GM12878 (cell line): ENCODE data around the gene KAZN. TPM values are rescaled to one million over a fixed set of nuclear protein-coding genes. Genes with fewer than 3 reads are reported as not detected.

Experiments used
- ATAC-seq: fragments of 200-7000 bp; cut with Tn5 transposase; 3 replicates; pipeline ENCODE4 v1.9.1; 2020; ENCODE audit warnings: mild to moderate bottlenecking, moderate library complexity
- BruUV-seq: library from RNA; stranded (reverse); fragments of 400-500 nt; replicated peaks from 2 replicates; lab custom pipeline; 2021; lab: Mats Ljungman, UMichigan
- CTCF ChIA-PET: fragments of 300-600 bp; sonication (Branson Sonifier 250); formaldehyde crosslinking; extraction: SDS; loops from one replicate; lab custom pipeline; 2021; ENCODE audit warnings: inconsistent platforms; lab: Yijun Ruan, JAX
- POLR2A ChIA-PET: fragments of 350-600 bp; formaldehyde crosslinking; extraction: SDS; loops from one replicate; lab custom pipeline; 2021; ENCODE audit warnings: inconsistent platforms; lab: Charles Lee
- RAD21 ChIA-PET: fragments of 300-600 bp; sonication (Branson Sonifier 250); formaldehyde crosslinking; loops from one replicate; lab custom pipeline; 2023; ENCODE audit warnings: antibody characterized with exemption; ENCODE audit not compliant: unreplicated experiment; lab: Charles Lee
- SMC1A ChIA-PET: fragments of 300-600 bp; sonication (Branson Sonifier 250); formaldehyde crosslinking; loops from one replicate; lab custom pipeline; 2023; ENCODE audit not compliant: unreplicated experiment, uncharacterized antibody; lab: Charles Lee
- DNase-seq: peaks from one replicate; pipeline ENCODE4 v3.0.0-alpha.2; 2011; ENCODE audit warnings: low read depth, low spot score
- FAIRE-seq: peaks from 3 replicates; lab custom pipeline; 2011; peaks lifted over from hg19 to GRCh38; lab: Jason Lieb, UNC
- H2AFZ ChIP-seq: 2 replicates; pipeline ENCODE4 v1.6.0; 2011; ENCODE audit warnings: low read depth, low read length, control low read depth; ENCODE audit not compliant: control insufficient read depth
- H3K27ac ChIP-seq: 2 replicates; pipeline ENCODE4 v1.5.1; 2011; ENCODE audit warnings: control low read depth; ENCODE audit not compliant: control insufficient read depth, insufficient read depth
- H3K27me3 ChIP-seq, 2 experiments: replicated peaks in 1 of 2; 2 replicates each; pipeline versions ENCODE4 v1.6.0 to v1.6.1; 2011; ENCODE audit warnings: low read length in 1 of 2; ENCODE audit not compliant: control insufficient read depth in 2 of 2, insufficient read depth in 2 of 2
- H3K36me3 ChIP-seq, 2 experiments: 2 replicates each; pipeline ENCODE4 v1.5.1; 2011; ENCODE audit warnings: low read length in 1 of 2; ENCODE audit not compliant: control insufficient read depth in 2 of 2, insufficient read depth in 2 of 2
- H3K4me1 ChIP-seq: 2 replicates; pipeline ENCODE4 v1.6.1; 2011; ENCODE audit warnings: mild to moderate bottlenecking, low read length, moderate library complexity, mixed read lengths; ENCODE audit not compliant: control insufficient read depth, insufficient read depth
- H3K4me2 ChIP-seq: 2 replicates; pipeline ENCODE4 v1.6.0; 2011; ENCODE audit warnings: control low read depth; ENCODE audit not compliant: control insufficient read depth, insufficient read depth
- H3K4me3 ChIP-seq: fragments of 200-600 bp; sonication (generic); 2 replicates; pipeline ENCODE4 v1.5.1; 2016
- H3K79me2 ChIP-seq: 2 replicates; pipeline ENCODE4 v1.6.0; 2011; ENCODE audit warnings: low read length; ENCODE audit not compliant: control insufficient read depth, insufficient read depth
- H3K9ac ChIP-seq: 2 replicates; pipeline ENCODE4 v1.8.0; 2011; ENCODE audit warnings: low read length, control low read depth, mixed read lengths; ENCODE audit not compliant: control insufficient read depth, insufficient read depth
- H3K9me3 ChIP-seq: replicated peaks from 3 replicates; pipeline ENCODE4 v1.5.1; 2011; ENCODE audit warnings: mild to moderate bottlenecking, low read length; ENCODE audit not compliant: control insufficient read depth, insufficient read depth
- H4K20me1 ChIP-seq: 2 replicates; pipeline ENCODE4 v1.6.0; 2011; ENCODE audit not compliant: control insufficient read depth, insufficient read depth
- ASH2L ChIP-seq: fragments of 300-600, 200-600 bp; sonication (generic); IDR thresholded peaks from 2 replicates; pipeline ENCODE4 v1.6.1; 2017; ENCODE audit warnings: low read depth, mild to moderate bottlenecking, borderline replicate concordance
- CREM ChIP-seq: IDR thresholded peaks from 2 replicates; pipeline ENCODE4 v1.6.1; 2014; ENCODE audit warnings: antibody characterized with exemption, low read depth
- EP300 ChIP-seq, 2 experiments: fragments of 150-350 bp in 1 of 2; IDR thresholded peaks; 2 replicates each; pipeline ENCODE4 v1.6.1; 2011 to 2012; ENCODE audit warnings: low read depth in 2 of 2, low read length in 2 of 2, borderline replicate concordance in 1 of 2, improper control_type of control experiment in 1 of 2, inconsistent platforms in 1 of 2; ENCODE audit not compliant: control insufficient read depth in 1 of 2
- JUND ChIP-seq: IDR thresholded peaks from 2 replicates; pipeline ENCODE4 v1.6.1; 2012; ENCODE audit warnings: low read depth, mild to moderate bottlenecking, low read length, improper control_type of control experiment, moderate library complexity
- SMAD5 ChIP-seq: IDR thresholded peaks from 2 replicates; pipeline ENCODE4 v1.6.1; 2016; ENCODE audit warnings: antibody characterized with exemption, low read depth
- SUZ12 ChIP-seq: fragments of 200-600 bp; sonication (generic); IDR thresholded peaks from one replicate; pipeline ENCODE4 v1.6.1; 2018; ENCODE audit warnings: antibody characterized with exemption, mild to moderate bottlenecking; ENCODE audit not compliant: unreplicated experiment
- TCF3 ChIP-seq: IDR thresholded peaks from 2 replicates; pipeline ENCODE4 v1.6.1; 2012; ENCODE audit warnings: low read depth, mild to moderate bottlenecking, low read length, borderline replicate concordance; ENCODE audit not compliant: insufficient read depth
- WGBS: methylation state at CpG from one replicate; pipeline ENCODE4 v1.1.6; 2016; ENCODE audit warnings: low lambda C conversion rate; ENCODE audit not compliant: insufficient replicate concordance, insufficient coverage; ENCODE audit errors: missing lambda C conversion rate; 5-methylcytosine and 5-hydroxymethylcytosine counted together
- in situ Hi-C: fragments of 300-500 bp; cut with MboI; formaldehyde crosslinking; loops from 9 replicates; pipeline ENCODE4 v1.14.3; 2018; ENCODE audit warnings: mixed read lengths
- intact Hi-C: fragments of 100-400 bp; cut with micrococcal nuclease; formaldehyde crosslinking; loops from one replicate; pipeline ENCODE4 v1.14.2; 2022; ENCODE audit not compliant: unreplicated experiment
- polyA plus RNA-seq, 11 experiments: library from polyadenylated mRNA; depleted of rRNA in 4 of 11; unstranded in 6 of 11; stranded (reverse) in 5 of 11; fragments of >200 nt; fragmentation: Nextera tagmentation in 4 of 11; fragmentation: Illumina TruSeq in 1 of 11; extraction: Ambion mirVana in 4 of 11; extraction: Trizol in 1 of 11; gene quantifications; 1 replicate in 1 of 11; 2 replicates in 10 of 11; pipeline versions ENCODE4 v1.2.1 to v1.2.3, GENCODE V29; 2011 to 2016; ENCODE audit warnings: inconsistent platforms in 2 of 11, missing spikeins in 2 of 11, low read depth in 1 of 11
- total RNA-seq, 4 experiments: library from RNA; depleted of rRNA in 3 of 4; stranded (reverse); fragments of >200 nt in 3 of 4; fragmentation: Illumina TruSeq in 1 of 4; extraction: Trizol in 1 of 4; gene quantifications; 2 replicates each; pipeline versions ENCODE4 v1.2.1 to v1.2.3, GENCODE V29; 2013 to 2021
- TF ChIP-seq, protein P1 (sequence below), 3 experiments: IDR thresholded peaks in 2 of 3; conservative IDR thresholded peaks in 1 of 3; 2 replicates each; pipeline ENCODE4 v1.5.1; 2011; ENCODE audit warnings: low read depth in 3 of 3, low read length in 3 of 3, mild to moderate bottlenecking in 3 of 3, control low read depth in 2 of 3, moderate library complexity in 2 of 3, inconsistent platforms in 1 of 3, mixed read lengths in 1 of 3; ENCODE audit not compliant: control insufficient read depth in 2 of 3, insufficient read depth in 1 of 3; ENCODE audit errors: extremely low read depth in 1 of 3

KAZN gene
- total and polyA plus RNA-seq, 10 of the 15 experiments (the other 5 are each of a cell fraction or from before 2014, with no cell fraction given) = 0.72 to 4.0 (median 1.2) TPM

GRCh38 chr1:14769486-14770274, 171.2 kb downstream of the KAZN start:
- no peak overlapping the region for H3K27ac ChIP-seq
- no peaks in the 10 kb centered on the region for H3K36me3 ChIP-seq
- in situ Hi-C loops = no loop called here
- WGBS = 28% methylated on average over 12 of the region's 12 CpGs
- BruUV-seq = no TSS peak
- no peak overlapping the region for H2AFZ ChIP-seq
- H4K20me1 ChIP-seq = no peaks in the 10 kb centered on the region
- SMC1A ChIA-PET = no interaction called here
- FAIRE-seq (no peak), ATAC-seq (no peak), DNase-seq (no peak)
- no peak overlapping the region for H3K9ac ChIP-seq
- H3K4me3 ChIP-seq = no peak overlapping the region
- no peaks in the 10 kb centered on the region for H3K4me1 ChIP-seq
- RAD21 ChIA-PET = no interaction called here
- CTCF ChIA-PET = interaction anchor here (1.2 kb wide), 1 partner anchor 9 kb away, joined by 5 read pairs; no protein-coding TSS in a partner anchor
- no peak overlapping the region for H3K4me2 ChIP-seq
- intact Hi-C loops = no loop called here
- no peaks in the 10 kb centered on the region for H3K79me2 ChIP-seq
- no peaks in the 10 kb centered on the region for H3K27me3 ChIP-seq
- POLR2A ChIA-PET = no interaction called here
- no peaks in the 10 kb centered on the region for H3K9me3 ChIP-seq
- TF ChIP-seq SMAD5 (no peak), SUZ12 (no peak), CREM (no peak), EP300 (IDR thresholded peaks at IDR 0.05; ENCODE audit: borderline replicate concordance in 1 of 2, control insufficient read depth in 1 of 2, low read depth in 2 of 2, low read length in 2 of 2) (no peak), ASH2L (no peak), TCF3 (no peak), JUND (no peak)
- TF ChIP-seq, protein P1, sequence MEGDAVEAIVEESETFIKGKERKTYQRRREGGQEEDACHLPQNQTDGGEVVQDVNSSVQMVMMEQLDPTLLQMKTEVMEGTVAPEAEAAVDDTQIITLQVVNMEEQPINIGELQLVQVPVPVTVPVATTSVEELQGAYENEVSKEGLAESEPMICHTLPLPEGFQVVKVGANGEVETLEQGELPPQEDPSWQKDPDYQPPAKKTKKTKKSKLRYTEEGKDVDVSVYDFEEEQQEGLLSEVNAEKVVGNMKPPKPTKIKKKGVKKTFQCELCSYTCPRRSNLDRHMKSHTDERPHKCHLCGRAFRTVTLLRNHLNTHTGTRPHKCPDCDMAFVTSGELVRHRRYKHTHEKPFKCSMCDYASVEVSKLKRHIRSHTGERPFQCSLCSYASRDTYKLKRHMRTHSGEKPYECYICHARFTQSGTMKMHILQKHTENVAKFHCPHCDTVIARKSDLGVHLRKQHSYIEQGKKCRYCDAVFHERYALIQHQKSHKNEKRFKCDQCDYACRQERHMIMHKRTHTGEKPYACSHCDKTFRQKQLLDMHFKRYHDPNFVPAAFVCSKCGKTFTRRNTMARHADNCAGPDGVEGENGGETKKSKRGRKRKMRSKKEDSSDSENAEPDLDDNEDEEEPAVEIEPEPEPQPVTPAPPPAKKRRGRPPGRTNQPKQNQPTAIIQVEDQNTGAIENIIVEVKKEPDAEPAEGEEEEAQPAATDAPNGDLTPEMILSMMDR (IDR thresholded peaks at IDR 0.05 in 2 of 3, conservative IDR thresholded peaks at IDR 0.05 in 1 of 3; ENCODE audit: control insufficient read depth in 2 of 3, extremely low read depth in 1 of 3, insufficient read depth in 1 of 3, low read depth in 3 of 3, low read length in 3 of 3) = 0 out of 6 replicates have a peak, but pooled peaks of 1 of the 3 experiments have one; percentile 10
